Renal cortex interstitium (tissue), 11 donors: ENCODE measurements around the gene R3HDM2. TPM values are rescaled to one million over a fixed set of nuclear protein-coding genes. Genes with fewer than 3 reads are reported as not detected.

Source experiments
- DNase-seq, 11 donors: peaks; one replicate each; pipeline ENCODE4 v3.0.0-alpha.2; 2013; ENCODE audit warnings: low read depth in 9 of 11, low spot score in 4 of 11; ENCODE audit errors: extremely low read depth in 1 of 11
- polyA plus RNA-seq, 3 donors: library from polyadenylated mRNA; unstranded; fragments of 120-200 nt; gene quantifications; one replicate each; pipeline ENCODE4 v1.2.1, GENCODE V29; 2013; ENCODE audit not compliant: insufficient read length in 3 of 3

The R3HDM2 gene
- polyA plus RNA-seq, 3 donors, result 62.4 to 109 (median 81.4) TPM

- no peak for DNase-seq
Measured at GRCh38 chr12:57470286-57470969, 39.6 kb upstream of the R3HDM2 start.

DNA sequence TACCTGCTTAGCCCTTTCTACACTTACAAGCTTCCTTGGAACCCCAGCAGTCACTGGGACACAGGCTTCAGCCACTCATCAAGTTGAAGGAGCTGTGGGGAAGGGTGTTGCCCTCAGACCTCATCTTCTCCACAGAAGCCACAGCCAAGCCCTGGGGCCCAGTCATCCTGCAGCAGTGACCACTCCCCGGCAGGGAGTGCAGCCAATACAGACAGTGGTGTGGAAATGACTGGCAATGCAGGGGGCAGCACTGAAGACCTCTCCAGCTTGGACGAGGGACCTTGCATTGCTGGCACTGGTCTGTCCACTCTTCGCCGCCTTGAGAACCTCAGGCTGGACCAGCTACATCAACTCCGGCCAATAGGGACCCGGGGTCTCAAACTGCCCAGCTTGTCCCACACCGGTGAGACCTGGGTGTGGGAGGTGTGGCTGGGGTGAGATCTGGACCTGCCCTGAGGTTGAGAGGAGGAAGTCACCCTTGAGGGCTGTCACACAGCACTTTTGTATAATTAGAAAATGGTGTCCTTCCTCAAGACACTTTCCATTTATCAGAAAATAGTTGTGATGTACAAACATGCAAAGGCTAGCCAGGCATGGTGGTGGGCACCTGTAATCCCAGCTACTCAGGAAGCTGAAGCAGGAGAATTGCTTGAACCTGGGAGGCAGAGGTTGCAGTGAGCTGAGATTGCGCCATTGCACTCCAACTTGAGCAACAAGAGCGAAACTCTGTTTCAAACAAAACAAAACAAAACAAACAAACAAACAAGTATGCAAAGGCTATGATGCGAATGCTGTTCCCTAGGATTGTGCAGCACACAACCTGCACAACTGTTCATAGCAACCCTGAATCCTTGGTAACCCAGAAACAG lies 38.7 kb upstream of the R3HDM2 start:
- DNase-seq, result no peak

DNA sequence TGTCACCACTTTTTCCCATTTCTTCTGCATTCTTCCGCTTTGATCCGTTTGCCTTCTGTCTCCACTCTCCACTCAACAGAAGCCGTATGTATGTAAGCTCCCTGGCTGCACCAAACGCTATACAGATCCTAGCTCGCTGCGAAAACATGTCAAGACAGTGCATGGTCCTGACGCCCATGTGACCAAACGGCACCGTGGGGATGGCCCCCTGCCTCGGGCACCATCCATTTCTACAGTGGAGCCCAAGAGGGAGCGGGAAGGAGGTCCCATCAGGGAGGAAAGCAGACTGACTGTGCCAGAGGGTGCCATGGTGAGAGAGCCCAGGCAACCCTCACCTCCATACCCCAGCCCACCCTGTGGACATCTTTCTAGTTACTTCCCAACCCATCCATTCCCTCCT lies 37.1 kb upstream of the R3HDM2 start:
- DNase-seq, result no peak

- no peak for DNase-seq
Measured at GRCh38 chr12:57467212-57467874, 36.5 kb upstream of the R3HDM2 start.

- DNase-seq, result no peak
Measured at GRCh38 chr12:57465747-57466505, 35.1 kb upstream of the R3HDM2 start.

- no peak for DNase-seq
Measured at GRCh38 chr12:57465030-57465746, 34.3 kb upstream of the R3HDM2 start.

- DNase-seq, result no peak
Measured at GRCh38 chr12:57464569-57464968, 33.7 kb upstream of the R3HDM2 start.

GRCh38 chr12:57462912-57463253 lies 32.0 kb upstream of the R3HDM2 start:
- DNase-seq, result no peak

DNA sequence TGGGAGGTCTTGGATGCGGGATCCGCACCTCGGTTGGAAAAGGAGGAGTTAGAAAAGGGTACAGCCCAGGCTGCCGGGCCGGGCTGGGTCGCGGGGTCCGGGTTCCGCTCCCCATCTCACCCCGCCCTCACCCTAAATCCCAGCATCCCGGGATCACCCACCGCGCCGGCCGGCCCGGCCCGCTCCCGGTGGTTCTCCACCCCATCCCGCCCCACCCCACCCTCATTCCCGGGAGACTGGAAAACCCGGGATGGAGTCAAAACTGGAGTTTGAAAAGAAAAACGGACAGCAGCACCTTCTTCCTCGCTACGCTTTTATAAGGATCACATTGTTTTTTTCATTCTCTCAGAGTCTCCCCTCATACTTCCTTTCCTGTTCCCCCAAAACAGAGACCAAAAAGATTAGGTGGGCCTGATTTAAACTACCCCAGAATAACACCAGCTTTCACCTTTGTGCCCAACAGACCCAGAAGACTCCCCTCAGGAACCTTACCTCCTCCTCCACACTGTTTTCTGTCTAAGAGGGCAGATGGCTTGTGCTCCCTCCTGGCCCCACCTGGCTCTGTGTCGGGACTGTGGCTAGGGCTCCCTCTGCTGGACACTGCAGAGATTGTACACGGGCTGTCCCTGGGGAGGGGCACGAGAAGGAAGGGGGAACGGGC lies 31.5 kb upstream of the R3HDM2 start:
- peak in 10 of 11 donors; percentile 78 to 90 (median 86) for DNase-seq

- DNase-seq, result no peak
Measured at GRCh38 chr12:57461917-57462250, 31.0 kb upstream of the R3HDM2 start.

- DNase-seq, result peak in 8 of 11 donors; percentile 54 to 81 (median 78)
Measured at GRCh38 chr12:57461276-57461916, 30.6 kb upstream of the R3HDM2 start.

GRCh38 chr12:57460841-57461275 lies 30.0 kb upstream of the R3HDM2 start:
- no peak for DNase-seq

DNA sequence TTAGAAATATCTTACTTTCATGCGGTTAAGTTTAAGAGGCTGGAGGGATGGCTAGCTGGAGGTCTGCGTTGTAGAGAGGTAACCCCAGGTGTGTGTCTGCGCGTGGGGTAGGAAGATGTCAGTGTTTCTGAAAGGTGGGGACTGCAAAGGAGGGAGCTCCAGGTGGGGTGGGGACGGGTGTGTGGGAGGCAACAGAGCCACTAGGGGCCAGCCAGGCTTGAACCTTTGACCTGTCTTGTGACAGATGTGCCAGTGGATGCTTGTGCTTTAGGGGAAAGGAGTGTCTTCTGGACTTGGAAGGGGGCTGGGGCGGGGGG lies 29.6 kb upstream of the R3HDM2 start:
- no peak for DNase-seq

GRCh38 chr12:57459750-57460467 lies 29.1 kb upstream of the R3HDM2 start, which contains the start of gene GLI1:
Gene GLI1, plus strand, starts transcription at chr12:57459785. Its CDS starts 3,907 bp downstream, at chr12:57463692.
- DNase-seq, result peak in 2 of 11 donors; percentile 51 to 58

GRCh38 chr12:57459055-57459749 lies 28.4 kb upstream of the R3HDM2 start:
- DNase-seq, result peak; percentile 89 to 96 (median 95)

DNA sequence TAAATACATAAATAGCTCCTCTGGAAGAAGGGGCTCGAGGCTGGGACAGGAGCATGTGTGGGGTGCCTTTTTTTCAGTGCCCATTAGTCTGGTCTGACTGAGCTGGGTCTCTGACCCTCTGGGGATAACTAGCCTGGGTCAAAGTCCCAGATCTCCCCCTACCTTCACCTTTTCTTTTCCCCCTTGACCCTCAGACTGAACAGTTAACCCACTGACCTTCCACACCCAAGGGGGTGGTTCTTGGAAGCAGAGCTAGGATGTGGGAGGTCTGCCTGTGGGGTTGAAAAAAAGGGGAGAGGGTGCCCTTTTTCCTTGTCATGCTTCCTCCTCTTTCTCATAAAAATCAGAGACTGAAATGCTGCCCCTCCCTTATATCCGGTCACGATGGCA lies 27.8 kb upstream of the R3HDM2 start:
- DNase-seq, result no peak
